DND-41 (cell line): ENCODE measurements around the gene CCL15.

Source experiments
- CTCF ChIP-seq: IDR thresholded peaks from 2 replicates; pipeline ENCODE4 v1.5.1; 2012; ENCODE audit warnings: borderline replicate concordance, low read length, moderate library complexity, mild to moderate bottlenecking; ENCODE audit not compliant: poor library complexity, severe bottlenecking; ENCODE audit errors: extremely low read depth
- EZH2 ChIP-seq: IDR thresholded peaks from 3 replicates; pipeline ENCODE4 v1.6.1; 2012; ENCODE audit warnings: borderline replicate concordance, low read depth, mild to moderate bottlenecking, moderate library complexity, low read length, inconsistent platforms; ENCODE audit not compliant: severe bottlenecking

- no peak for TF ChIP-seq CTCF
- no peak for TF ChIP-seq EZH2
These were observed 10.3 kb downstream of the CCL15 start for GRCh38 chr17:35991075-35991474.
